SK-N-SH (cell line): ENCODE measurements around the gene ME3.

Experiments used
- CTCF ChIP-seq: fragments of 200-600 bp; sonication (generic); IDR thresholded peaks from 2 replicates; pipeline ENCODE4 v1.6.1; 2017; ENCODE audit warnings: antibody characterized with exemption, mild to moderate bottlenecking, moderate library complexity
- ELF1 ChIP-seq: IDR thresholded peaks from 2 replicates; pipeline ENCODE4 v1.4.0; 2012
- EP300 ChIP-seq, 2 experiments: IDR thresholded peaks; 2 replicates each; pipeline versions ENCODE4 v1.4.0 to v1.6.1; 2012; ENCODE audit warnings: borderline replicate concordance in 1 of 2, low read depth in 1 of 2, low read length in 1 of 2
- GABPA ChIP-seq: IDR thresholded peaks from 2 replicates; pipeline ENCODE4 v1.4.0; 2012; ENCODE audit warnings: low read depth, mild to moderate bottlenecking
- POLR2AphosphoS5 ChIP-seq: IDR thresholded peaks from 2 replicates; pipeline ENCODE4 v1.6.1; 2012; ENCODE audit warnings: low read depth, low read length
- RAD21 ChIP-seq: IDR thresholded peaks from 2 replicates; pipeline ENCODE4 v1.6.1; 2012; ENCODE audit warnings: mild to moderate bottlenecking, low read length
- RCOR1 ChIP-seq: fragments of 150-350 bp; IDR thresholded peaks from 2 replicates; pipeline ENCODE4 v1.6.1; 2017; ENCODE audit warnings: antibody characterized with exemption, low read length
- RFX5 ChIP-seq: IDR thresholded peaks from 2 replicates; pipeline ENCODE4 v1.6.1; 2012; ENCODE audit warnings: mild to moderate bottlenecking, improper control_type of control experiment, low read length
- YY1 ChIP-seq: IDR thresholded peaks from 2 replicates; pipeline ENCODE4 v1.4.0; 2012; ENCODE audit warnings: low read depth, mild to moderate bottlenecking
- ZBTB33 ChIP-seq: IDR thresholded peaks from 2 replicates; pipeline ENCODE4 v1.4.0; 2012; ENCODE audit warnings: low read depth, borderline replicate concordance
- TF ChIP-seq, protein P1 (sequence below): IDR thresholded peaks from 2 replicates; pipeline ENCODE4 v1.4.0; 2012; ENCODE audit warnings: low read depth

DNA sequence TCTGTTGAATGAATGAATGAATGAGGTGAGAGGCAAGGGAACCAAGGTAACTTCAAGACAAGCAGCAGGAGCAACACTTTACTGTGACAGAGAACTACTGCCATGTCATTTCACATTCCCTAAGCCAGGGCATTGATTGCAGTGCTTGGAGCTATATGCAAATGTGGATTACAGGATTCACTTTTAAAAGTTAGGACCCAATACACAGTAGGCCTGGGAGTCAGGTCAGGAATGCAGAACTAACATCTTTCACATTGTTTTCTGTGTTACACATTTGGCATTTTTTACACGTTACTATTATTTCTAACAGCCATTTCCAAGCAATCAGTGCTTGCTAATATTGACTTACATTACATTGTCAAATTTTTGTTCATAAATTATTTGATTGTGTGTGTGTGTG is 26.2 kb upstream of the ME3 start:
- TF ChIP-seq CTCF = no peak
- no peak for TF ChIP-seq ZBTB33
- TF ChIP-seq RFX5 = no peak
- no peak for TF ChIP-seq POLR2AphosphoS5
- TF ChIP-seq ELF1 = no peak
- TF ChIP-seq EP300 (IDR thresholded peaks at IDR 0.05; ENCODE audit: borderline replicate concordance in 1 of 2, low read depth in 1 of 2, low read length in 1 of 2) = no peak
- TF ChIP-seq, protein P1, sequence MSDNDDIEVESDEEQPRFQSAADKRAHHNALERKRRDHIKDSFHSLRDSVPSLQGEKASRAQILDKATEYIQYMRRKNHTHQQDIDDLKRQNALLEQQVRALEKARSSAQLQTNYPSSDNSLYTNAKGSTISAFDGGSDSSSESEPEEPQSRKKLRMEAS = no peak
- TF ChIP-seq RCOR1 = no peak
- TF ChIP-seq GABPA = no peak
- no peak for TF ChIP-seq YY1
- no peak for TF ChIP-seq RAD21
